ENCODE measurements around the gene GNMT.

The GNMT gene

GRCh38 chr6:42952389-42952788, 8.2 kb upstream of the GNMT start:
- TF ChIP-seq, protein P1, sequence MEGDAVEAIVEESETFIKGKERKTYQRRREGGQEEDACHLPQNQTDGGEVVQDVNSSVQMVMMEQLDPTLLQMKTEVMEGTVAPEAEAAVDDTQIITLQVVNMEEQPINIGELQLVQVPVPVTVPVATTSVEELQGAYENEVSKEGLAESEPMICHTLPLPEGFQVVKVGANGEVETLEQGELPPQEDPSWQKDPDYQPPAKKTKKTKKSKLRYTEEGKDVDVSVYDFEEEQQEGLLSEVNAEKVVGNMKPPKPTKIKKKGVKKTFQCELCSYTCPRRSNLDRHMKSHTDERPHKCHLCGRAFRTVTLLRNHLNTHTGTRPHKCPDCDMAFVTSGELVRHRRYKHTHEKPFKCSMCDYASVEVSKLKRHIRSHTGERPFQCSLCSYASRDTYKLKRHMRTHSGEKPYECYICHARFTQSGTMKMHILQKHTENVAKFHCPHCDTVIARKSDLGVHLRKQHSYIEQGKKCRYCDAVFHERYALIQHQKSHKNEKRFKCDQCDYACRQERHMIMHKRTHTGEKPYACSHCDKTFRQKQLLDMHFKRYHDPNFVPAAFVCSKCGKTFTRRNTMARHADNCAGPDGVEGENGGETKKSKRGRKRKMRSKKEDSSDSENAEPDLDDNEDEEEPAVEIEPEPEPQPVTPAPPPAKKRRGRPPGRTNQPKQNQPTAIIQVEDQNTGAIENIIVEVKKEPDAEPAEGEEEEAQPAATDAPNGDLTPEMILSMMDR (IDR thresholded peaks at IDR 0.05), result no peak

- TF ChIP-seq, protein P1 (IDR thresholded peaks at IDR 0.05), result no peak
These were observed 2.4 kb upstream of the GNMT start for GRCh38 chr6:42958125-42958524.

DNA sequence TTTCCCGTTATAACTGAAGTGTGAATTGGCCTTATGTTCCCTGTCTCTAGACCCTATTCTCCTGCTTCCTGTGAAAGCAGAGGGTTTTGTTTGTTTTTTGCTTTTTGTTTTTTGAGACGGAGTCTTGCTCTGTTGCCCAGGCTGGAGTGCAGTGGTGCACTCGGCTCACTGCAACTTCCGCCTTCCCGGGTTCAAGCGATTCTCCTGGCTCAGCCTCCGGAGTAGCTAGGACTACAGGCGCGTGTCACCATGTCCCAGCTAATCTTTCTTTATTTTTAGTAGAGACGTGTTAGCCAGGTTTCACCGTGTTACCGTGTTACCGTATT, 674 bp upstream of the GNMT start:
- TF ChIP-seq, protein P1 (IDR thresholded peaks at IDR 0.05), result no peak

GRCh38 chr6:42961020-42961470, 491 bp downstream of the GNMT start:
- TF ChIP-seq, protein P1 (IDR thresholded peaks at IDR 0.05), result no peak

DNA sequence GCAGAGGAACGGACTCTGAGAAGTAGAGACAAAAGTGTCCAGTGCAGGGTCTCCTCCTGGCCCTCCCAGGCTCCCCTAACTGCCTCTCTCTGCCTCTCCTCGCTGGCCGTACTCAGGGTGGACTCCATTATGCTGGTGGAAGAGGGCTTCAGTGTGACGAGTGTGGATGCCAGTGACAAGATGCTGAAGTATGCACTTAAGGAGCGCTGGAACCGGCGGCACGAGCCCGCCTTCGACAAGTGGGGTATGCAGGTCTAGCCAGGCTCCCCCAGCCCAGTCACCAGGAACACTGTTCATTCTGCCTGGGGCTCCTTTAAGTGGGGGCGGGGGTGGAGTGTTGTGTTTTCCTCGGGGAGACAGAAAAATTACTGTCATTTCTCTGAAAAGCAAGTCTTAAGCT, 1.5 kb downstream of the GNMT start:
- TF ChIP-seq, protein P1 (IDR thresholded peaks at IDR 0.05), result no peak

- TF ChIP-seq, protein P1 (IDR thresholded peaks at IDR 0.05), result no peak
These were observed 2.1 kb downstream of the GNMT start for GRCh38 chr6:42962502-42963178.

GRCh38 chr6:42963179-42963854, 2.8 kb downstream of the GNMT start:
- TF ChIP-seq, protein P1 (IDR thresholded peaks at IDR 0.05), result no peak
